ENCODE measurements around the gene PAX2. TPM values are rescaled to one million over a fixed set of nuclear protein-coding genes. Genes with fewer than 3 reads are reported as not detected.

PAX2 gene
- polyA plus RNA-seq, 2 of the 4 experiments (the other 2 are of a cell fraction): 0.06 to 0.21 TPM

DNA sequence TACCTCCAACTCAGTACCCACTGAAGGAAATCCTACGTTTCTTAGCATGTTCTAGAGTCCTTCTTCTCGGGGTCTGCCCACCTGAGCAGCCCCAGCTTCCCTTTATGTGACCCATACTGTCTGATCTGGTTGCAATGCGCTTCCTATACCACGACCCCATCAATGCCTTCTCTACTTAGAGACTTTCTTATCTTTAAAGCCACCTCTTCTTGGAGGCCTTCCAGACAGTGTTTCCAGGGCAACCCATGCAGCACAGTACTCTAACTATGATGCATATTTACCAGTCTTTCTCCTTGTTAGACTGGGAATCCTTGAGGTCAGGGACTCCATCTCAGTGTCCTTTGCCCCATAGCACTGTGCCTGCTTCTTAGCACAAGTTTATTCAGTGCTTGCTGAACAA, 112.9 kb downstream of the PAX2 start:
- Histone ChIP-seq H3K4me2 (no peak overlapping the region), H3K27ac (no peak overlapping the region), H3K4me1 (no peaks in the 10 kb centered on the region), H3K4me3 (no peak overlapping the region), H3K9me3 (peaks cover 6% of the 10 kb centered on the region; the same call in 1 of the 3 replicates)
- POLR2A ChIA-PET: no interaction called here
- DNase-seq (ENCODE audit: low read depth in 1 of 2, low spot score in 1 of 2) (no peak), ATAC-seq (peak in 1 of 2 experiments; percentile 23; a peak in 2 of 6 replicates), FAIRE-seq (no peak)
- CTCF ChIA-PET: interaction anchor here (1.1 to 4.9 kb wide), 5 partner anchors 8 to 21 kb away, joined by 3 to 25 read pairs (median 11); no protein-coding TSS in a partner anchor
- TF ChIP-seq NFE2L2 (conservative IDR thresholded peaks at IDR 0.05; ENCODE audit: low read length): no peak
- no peak for TF ChIP-seq MAFK (IDR thresholded peaks at IDR 0.05; ENCODE audit: partially characterized antibody)
- TF ChIP-seq, protein P1, sequence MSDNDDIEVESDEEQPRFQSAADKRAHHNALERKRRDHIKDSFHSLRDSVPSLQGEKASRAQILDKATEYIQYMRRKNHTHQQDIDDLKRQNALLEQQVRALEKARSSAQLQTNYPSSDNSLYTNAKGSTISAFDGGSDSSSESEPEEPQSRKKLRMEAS (IDR thresholded peaks at IDR 0.05): no peak
- no peak for TF ChIP-seq GATA3 (IDR thresholded peaks at IDR 0.05; ENCODE audit: borderline replicate concordance)
- no peak for TF ChIP-seq KDM5A (IDR thresholded peaks at IDR 0.05)
- TF ChIP-seq, protein P2, sequence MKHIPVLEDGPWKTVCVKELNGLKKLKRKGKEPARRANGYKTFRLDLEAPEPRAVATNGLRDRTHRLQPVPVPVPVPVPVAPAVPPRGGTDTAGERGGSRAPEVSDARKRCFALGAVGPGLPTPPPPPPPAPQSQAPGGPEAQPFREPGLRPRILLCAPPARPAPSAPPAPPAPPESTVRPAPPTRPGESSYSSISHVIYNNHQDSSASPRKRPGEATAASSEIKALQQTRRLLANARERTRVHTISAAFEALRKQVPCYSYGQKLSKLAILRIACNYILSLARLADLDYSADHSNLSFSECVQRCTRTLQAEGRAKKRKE (CRISPR knock-in tag; IDR thresholded peaks at IDR 0.05; ENCODE audit: low read depth): no peak
- no peak for TF ChIP-seq ZNF302 (CRISPR knock-in tag; IDR thresholded peaks at IDR 0.05)
- TF ChIP-seq, protein P3, sequence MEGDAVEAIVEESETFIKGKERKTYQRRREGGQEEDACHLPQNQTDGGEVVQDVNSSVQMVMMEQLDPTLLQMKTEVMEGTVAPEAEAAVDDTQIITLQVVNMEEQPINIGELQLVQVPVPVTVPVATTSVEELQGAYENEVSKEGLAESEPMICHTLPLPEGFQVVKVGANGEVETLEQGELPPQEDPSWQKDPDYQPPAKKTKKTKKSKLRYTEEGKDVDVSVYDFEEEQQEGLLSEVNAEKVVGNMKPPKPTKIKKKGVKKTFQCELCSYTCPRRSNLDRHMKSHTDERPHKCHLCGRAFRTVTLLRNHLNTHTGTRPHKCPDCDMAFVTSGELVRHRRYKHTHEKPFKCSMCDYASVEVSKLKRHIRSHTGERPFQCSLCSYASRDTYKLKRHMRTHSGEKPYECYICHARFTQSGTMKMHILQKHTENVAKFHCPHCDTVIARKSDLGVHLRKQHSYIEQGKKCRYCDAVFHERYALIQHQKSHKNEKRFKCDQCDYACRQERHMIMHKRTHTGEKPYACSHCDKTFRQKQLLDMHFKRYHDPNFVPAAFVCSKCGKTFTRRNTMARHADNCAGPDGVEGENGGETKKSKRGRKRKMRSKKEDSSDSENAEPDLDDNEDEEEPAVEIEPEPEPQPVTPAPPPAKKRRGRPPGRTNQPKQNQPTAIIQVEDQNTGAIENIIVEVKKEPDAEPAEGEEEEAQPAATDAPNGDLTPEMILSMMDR (IDR thresholded peaks at IDR 0.05): no peak
- TF ChIP-seq JUNB (IDR thresholded peaks at IDR 0.05): no peak
- TF ChIP-seq CHD2 (IDR thresholded peaks at IDR 0.05; ENCODE audit: low read length, partially characterized antibody): no peak
- TF ChIP-seq RFX5 (IDR thresholded peaks at IDR 0.05): no peak
- TF ChIP-seq ZC3H11A (IDR thresholded peaks at IDR 0.05): no peak
- TF ChIP-seq, protein P4, sequence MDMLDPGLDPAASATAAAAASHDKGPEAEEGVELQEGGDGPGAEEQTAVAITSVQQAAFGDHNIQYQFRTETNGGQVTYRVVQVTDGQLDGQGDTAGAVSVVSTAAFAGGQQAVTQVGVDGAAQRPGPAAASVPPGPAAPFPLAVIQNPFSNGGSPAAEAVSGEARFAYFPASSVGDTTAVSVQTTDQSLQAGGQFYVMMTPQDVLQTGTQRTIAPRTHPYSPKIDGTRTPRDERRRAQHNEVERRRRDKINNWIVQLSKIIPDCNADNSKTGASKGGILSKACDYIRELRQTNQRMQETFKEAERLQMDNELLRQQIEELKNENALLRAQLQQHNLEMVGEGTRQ (IDR thresholded peaks at IDR 0.05): no peak
- TF ChIP-seq, protein P5, sequence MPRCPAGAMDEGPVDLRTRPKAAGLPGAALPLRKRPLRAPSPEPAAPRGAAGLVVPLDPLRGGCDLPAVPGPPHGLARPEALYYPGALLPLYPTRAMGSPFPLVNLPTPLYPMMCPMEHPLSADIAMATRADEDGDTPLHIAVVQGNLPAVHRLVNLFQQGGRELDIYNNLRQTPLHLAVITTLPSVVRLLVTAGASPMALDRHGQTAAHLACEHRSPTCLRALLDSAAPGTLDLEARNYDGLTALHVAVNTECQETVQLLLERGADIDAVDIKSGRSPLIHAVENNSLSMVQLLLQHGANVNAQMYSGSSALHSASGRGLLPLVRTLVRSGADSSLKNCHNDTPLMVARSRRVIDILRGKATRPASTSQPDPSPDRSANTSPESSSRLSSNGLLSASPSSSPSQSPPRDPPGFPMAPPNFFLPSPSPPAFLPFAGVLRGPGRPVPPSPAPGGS (IDR thresholded peaks at IDR 0.05): no peak
- WGBS (ENCODE audit: missing lambda C conversion rate): 38% methylated on average over 4 of the region's 4 CpGs

DNA sequence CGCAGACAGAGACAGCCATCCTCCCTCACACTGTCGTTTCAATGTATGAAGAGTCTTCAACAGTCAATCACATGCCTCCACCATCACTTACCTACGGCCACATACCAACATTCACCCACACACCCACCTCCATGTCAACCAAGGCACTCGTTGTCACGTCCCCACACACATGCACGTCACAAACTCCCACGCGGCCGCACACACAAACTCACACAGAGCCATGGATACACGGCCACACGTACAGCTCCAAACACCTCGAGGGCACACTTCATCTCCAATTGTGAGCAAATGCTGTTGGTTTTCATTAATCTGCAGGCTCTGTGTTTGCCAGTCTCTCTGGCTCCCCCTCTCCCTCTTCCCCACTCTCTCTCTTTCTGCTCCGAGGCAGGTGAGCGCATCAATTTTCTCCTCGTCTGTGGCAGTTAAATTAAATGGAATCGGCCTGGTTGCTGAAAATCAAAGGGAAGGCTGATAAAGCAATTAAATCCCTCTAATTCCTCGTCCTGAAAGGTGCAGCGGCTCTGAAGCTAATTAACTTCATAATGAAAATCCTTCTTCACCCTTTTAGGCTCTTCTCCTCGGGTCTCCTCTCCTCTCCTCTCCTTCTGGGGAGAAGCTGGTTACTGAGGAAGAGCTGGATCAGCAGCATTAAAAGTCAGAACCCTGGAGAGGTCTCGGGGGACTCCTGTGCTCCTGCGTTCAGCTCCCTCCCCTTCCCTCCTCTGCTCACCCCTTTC, 113.5 kb downstream of the PAX2 start:
- TF ChIP-seq, protein P6, sequence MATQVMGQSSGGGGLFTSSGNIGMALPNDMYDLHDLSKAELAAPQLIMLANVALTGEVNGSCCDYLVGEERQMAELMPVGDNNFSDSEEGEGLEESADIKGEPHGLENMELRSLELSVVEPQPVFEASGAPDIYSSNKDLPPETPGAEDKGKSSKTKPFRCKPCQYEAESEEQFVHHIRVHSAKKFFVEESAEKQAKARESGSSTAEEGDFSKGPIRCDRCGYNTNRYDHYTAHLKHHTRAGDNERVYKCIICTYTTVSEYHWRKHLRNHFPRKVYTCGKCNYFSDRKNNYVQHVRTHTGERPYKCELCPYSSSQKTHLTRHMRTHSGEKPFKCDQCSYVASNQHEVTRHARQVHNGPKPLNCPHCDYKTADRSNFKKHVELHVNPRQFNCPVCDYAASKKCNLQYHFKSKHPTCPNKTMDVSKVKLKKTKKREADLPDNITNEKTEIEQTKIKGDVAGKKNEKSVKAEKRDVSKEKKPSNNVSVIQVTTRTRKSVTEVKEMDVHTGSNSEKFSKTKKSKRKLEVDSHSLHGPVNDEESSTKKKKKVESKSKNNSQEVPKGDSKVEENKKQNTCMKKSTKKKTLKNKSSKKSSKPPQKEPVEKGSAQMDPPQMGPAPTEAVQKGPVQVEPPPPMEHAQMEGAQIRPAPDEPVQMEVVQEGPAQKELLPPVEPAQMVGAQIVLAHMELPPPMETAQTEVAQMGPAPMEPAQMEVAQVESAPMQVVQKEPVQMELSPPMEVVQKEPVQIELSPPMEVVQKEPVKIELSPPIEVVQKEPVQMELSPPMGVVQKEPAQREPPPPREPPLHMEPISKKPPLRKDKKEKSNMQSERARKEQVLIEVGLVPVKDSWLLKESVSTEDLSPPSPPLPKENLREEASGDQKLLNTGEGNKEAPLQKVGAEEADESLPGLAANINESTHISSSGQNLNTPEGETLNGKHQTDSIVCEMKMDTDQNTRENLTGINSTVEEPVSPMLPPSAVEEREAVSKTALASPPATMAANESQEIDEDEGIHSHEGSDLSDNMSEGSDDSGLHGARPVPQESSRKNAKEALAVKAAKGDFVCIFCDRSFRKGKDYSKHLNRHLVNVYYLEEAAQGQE (IDR thresholded peaks at IDR 0.05): peak; percentile 35; the same call in 1 of the 2 replicates
- TF ChIP-seq MAFK (IDR thresholded peaks at IDR 0.05; ENCODE audit: partially characterized antibody): no peak
- no peak overlapping the region for H3K4me2 ChIP-seq
- ATAC-seq: no peak
- no peaks in the 10 kb centered on the region for H3K4me1 ChIP-seq
- CTCF ChIA-PET: interaction anchor here (0.8 to 4.9 kb wide), 4 partner anchors 13 to 164 kb away, joined by 3 to 25 read pairs (median 8); no protein-coding TSS in a partner anchor
- WGBS (ENCODE audit: missing lambda C conversion rate): 38% methylated on average over 21 of the region's 21 CpGs
- DNase-seq (ENCODE audit: low read depth in 1 of 2, low spot score in 1 of 2): no peak
- FAIRE-seq: no peak
- no peak overlapping the region for H3K27ac ChIP-seq
- POLR2A ChIA-PET: no interaction called here
- no peak overlapping the region for H3K4me3 ChIP-seq
- H3K9me3 ChIP-seq: peaks cover 6% of the 10 kb centered on the region; the same call in 1 of the 3 replicates

Data from A549 (cell line).